ENCODE data around the gene NUTM1. TPM values are rescaled to one million over a fixed set of nuclear protein-coding genes. Genes with fewer than 3 reads are reported as not detected.

NUTM1 gene
- total and polyA plus RNA-seq, 2 of the 13 experiments (the other 11 are each of a cell fraction or from before 2014, with no cell fraction given): not detected

DNA sequence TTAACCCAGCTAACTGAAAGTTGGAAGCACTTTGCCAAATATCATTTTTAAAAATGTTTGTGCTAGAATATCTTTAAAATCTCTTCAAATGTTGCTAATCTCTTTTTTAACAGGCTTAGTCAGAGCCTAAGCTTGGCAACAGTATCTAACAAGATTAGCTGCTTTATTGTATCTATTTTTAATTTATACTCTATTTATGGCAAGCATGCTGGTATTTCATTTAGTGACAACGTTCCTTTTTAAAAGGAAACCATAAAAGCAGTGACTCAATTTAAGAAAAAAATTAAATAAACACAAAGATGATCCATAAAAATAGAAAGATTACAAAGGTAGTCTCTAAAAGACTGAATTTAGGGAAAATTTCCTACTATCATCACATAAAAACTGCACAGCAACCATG lies 46.1 kb upstream of the NUTM1 start:
- Histone ChIP-seq H3K4me3 (replicated peaks in 1 of 3; ENCODE audit: insufficient read depth in 1 of 3, low read depth in 2 of 3, low read length in 3 of 3) (no peak overlapping the region), H3K79me2 (ENCODE audit: insufficient read depth, low read length) (peaks cover 2% of the 10 kb centered on the region), H4K20me1 (ENCODE audit: insufficient read depth, low read length) (no peaks in the 10 kb centered on the region), H3K36me3 (replicated peaks in 1 of 2; ENCODE audit: control insufficient read depth in 1 of 2, insufficient read depth in 2 of 2, low read length in 2 of 2) (peaks cover 0 to 6% of the 10 kb centered on the region in 2 experiments; a peak in 2 of 5 replicates), H3K4me2 (ENCODE audit: low read depth, low read length) (no peak overlapping the region), H3K9me3 (ENCODE audit: low read length) (no peaks in the 10 kb centered on the region), H3K4me1 (ENCODE audit: insufficient read depth, low read length) (peaks cover 11% of the 10 kb centered on the region), H2AFZ (ENCODE audit: low read length) (no peak overlapping the region), H3K9ac (ENCODE audit: insufficient read depth, low read depth, low read length) (no peak overlapping the region), H3K27me3 (ENCODE audit: control insufficient read depth in 1 of 2, insufficient read depth in 2 of 2, low read length in 2 of 2) (no peaks in the 10 kb centered on the region), H3K27ac (ENCODE audit: extremely low read length, insufficient read depth, low read length) (no peak overlapping the region)
- 91% methylated on average over 1 of the region's 1 CpG for WGBS (ENCODE audit: low lambda C conversion rate)
- CTCF ChIA-PET (ENCODE audit: low intra/inter-chr PET ratio, low total read pairs): no interaction called here
- FAIRE-seq (no peak), DNase-seq (ENCODE audit: low spot score) (no peak), ATAC-seq (no peak)
- BruUV-seq (replicated peaks): no TSS peak
- TF ChIP-seq, protein P1, sequence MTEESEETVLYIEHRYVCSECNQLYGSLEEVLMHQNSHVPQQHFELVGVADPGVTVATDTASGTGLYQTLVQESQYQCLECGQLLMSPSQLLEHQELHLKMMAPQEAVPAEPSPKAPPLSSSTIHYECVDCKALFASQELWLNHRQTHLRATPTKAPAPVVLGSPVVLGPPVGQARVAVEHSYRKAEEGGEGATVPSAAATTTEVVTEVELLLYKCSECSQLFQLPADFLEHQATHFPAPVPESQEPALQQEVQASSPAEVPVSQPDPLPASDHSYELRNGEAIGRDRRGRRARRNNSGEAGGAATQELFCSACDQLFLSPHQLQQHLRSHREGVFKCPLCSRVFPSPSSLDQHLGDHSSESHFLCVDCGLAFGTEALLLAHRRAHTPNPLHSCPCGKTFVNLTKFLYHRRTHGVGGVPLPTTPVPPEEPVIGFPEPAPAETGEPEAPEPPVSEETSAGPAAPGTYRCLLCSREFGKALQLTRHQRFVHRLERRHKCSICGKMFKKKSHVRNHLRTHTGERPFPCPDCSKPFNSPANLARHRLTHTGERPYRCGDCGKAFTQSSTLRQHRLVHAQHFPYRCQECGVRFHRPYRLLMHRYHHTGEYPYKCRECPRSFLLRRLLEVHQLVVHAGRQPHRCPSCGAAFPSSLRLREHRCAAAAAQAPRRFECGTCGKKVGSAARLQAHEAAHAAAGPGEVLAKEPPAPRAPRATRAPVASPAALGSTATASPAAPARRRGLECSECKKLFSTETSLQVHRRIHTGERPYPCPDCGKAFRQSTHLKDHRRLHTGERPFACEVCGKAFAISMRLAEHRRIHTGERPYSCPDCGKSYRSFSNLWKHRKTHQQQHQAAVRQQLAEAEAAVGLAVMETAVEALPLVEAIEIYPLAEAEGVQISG (CRISPR knock-in tag; IDR thresholded peaks at IDR 0.05): no peak
- no peak for TF ChIP-seq HNRNPUL1 (IDR thresholded peaks at IDR 0.05; ENCODE audit: low read depth, low read length)
- no peak for TF ChIP-seq ZNF549 (CRISPR knock-in tag; IDR thresholded peaks at IDR 0.05)
- TF ChIP-seq, protein P2, sequence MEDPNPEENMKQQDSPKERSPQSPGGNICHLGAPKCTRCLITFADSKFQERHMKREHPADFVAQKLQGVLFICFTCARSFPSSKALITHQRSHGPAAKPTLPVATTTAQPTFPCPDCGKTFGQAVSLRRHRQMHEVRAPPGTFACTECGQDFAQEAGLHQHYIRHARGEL (CRISPR knock-in tag; IDR thresholded peaks at IDR 0.05): no peak
- no peak for TF ChIP-seq CBX2 (IDR thresholded peaks at IDR 0.05; ENCODE audit: low read depth, low read length)
- no peak for TF ChIP-seq CBX2 (CRISPR knock-in tag; IDR thresholded peaks at IDR 0.05; ENCODE audit: low read depth)
- TF ChIP-seq, protein P3, sequence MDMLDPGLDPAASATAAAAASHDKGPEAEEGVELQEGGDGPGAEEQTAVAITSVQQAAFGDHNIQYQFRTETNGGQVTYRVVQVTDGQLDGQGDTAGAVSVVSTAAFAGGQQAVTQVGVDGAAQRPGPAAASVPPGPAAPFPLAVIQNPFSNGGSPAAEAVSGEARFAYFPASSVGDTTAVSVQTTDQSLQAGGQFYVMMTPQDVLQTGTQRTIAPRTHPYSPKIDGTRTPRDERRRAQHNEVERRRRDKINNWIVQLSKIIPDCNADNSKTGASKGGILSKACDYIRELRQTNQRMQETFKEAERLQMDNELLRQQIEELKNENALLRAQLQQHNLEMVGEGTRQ (IDR thresholded peaks at IDR 0.05; ENCODE audit: low read depth, low read length): no peak
- TF ChIP-seq, protein P3 (CRISPR knock-in tag; IDR thresholded peaks at IDR 0.05; ENCODE audit: borderline replicate concordance): no peak
- no peak for TF ChIP-seq SP2 (CRISPR knock-in tag; IDR thresholded peaks at IDR 0.05)
- intact Hi-C loops (cut with micrococcal nuclease; ENCODE audit: unreplicated experiment): no loop called here
- in situ Hi-C loops (cut with HindIII; ENCODE audit: extremely low pct_ligation_motif_present, low pct_unique_long_range_greater_than_20kb): no loop called here
- POLR2A ChIA-PET: no interaction called here
